Measurements from ENCODE around the gene XRCC3. TPM values are rescaled to one million over a fixed set of nuclear protein-coding genes. Genes with fewer than 3 reads are reported as not detected.

The XRCC3 gene
- total RNA-seq, 1 donor from 2014 or later = 5.2 TPM

DNA sequence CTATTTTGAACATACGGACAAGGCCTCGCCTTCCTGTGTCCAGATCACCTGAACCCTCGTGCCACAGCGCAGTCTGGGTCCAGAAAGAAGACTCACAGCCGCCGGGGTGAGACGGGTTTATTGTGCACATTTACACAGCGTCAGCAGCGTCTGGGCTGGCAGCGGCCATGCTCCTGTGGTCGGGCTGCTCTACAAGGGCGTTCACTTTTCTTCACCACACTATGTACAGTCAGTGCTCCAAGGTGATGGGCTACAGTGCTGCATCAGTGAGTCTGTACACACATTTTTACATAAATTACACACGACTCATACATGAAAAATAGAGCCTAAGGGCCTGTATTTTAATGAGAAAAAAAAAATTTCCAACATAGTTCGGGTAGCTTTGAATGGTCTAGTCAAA is 18.4 kb upstream of the XRCC3 start:
- Histone ChIP-seq H3K79me2 (ENCODE audit: insufficient read depth, low read length) (no peaks in the 10 kb centered on the region), H2AFZ (ENCODE audit: low read depth, low read length) (no peak overlapping the region), H3K27me3 (ENCODE audit: insufficient read depth, low read length) (no peaks in the 10 kb centered on the region), H4K20me1 (ENCODE audit: insufficient read depth, low read length) (peaks cover 47% of the 10 kb centered on the region), H3K36me3 (ENCODE audit: insufficient read depth, low read length) (peaks cover 16% of the 10 kb centered on the region), H3K4me3 (ENCODE audit: insufficient read depth, low read depth, low read length) (no peak overlapping the region), H3K27ac (ENCODE audit: low read depth, low read length) (no peak overlapping the region), H3K9ac (ENCODE audit: low read length) (no peak overlapping the region), H3K9me3 (ENCODE audit: insufficient read depth, low read depth, low read length) (no peaks in the 10 kb centered on the region), H3K4me2 (ENCODE audit: low read length) (no peak overlapping the region), H3K4me1 (ENCODE audit: insufficient read depth, low read length) (no peaks in the 10 kb centered on the region)
- H3K4me3 Mint-ChIP-seq (ENCODE audit: unreplicated experiment) = no peak overlapping the region
- no peaks in the 10 kb centered on the region for H3K9me3 Mint-ChIP-seq (ENCODE audit: unreplicated experiment)
- peaks cover 37% of the 10 kb centered on the region for H3K36me3 Mint-ChIP-seq (ENCODE audit: low read depth, unreplicated experiment)
- DNase-seq (ENCODE audit: low read depth) = peak; percentile 21
- H3K27ac Mint-ChIP-seq (ENCODE audit: unreplicated experiment) = no peak overlapping the region
- H3K4me1 Mint-ChIP-seq (ENCODE audit: low read depth, unreplicated experiment) = peaks cover 2% of the 10 kb centered on the region
- no peak for FAIRE-seq
- TF ChIP-seq CTCF (IDR thresholded peaks at IDR 0.05; ENCODE audit: insufficient read depth, low read depth, low read length) = no peak
- no peak for TF ChIP-seq EZH2 (IDR thresholded peaks at IDR 0.05; ENCODE audit: insufficient read depth, low read length)
- no peaks in the 10 kb centered on the region for H3K27me3 Mint-ChIP-seq (ENCODE audit: low read depth, unreplicated experiment)

- no peaks in the 10 kb centered on the region for H3K9me3 ChIP-seq (ENCODE audit: insufficient read depth, low read depth, low read length)
- Mint-ChIP-seq H3K27me3 (ENCODE audit: low read depth, unreplicated experiment) (no peaks in the 10 kb centered on the region), H3K4me1 (ENCODE audit: low read depth, unreplicated experiment) (peaks cover 2% of the 10 kb centered on the region), H3K36me3 (ENCODE audit: low read depth, unreplicated experiment) (peaks cover 41% of the 10 kb centered on the region), H3K4me3 (ENCODE audit: unreplicated experiment) (peak overlapping the region; percentile 60), H3K27ac (ENCODE audit: unreplicated experiment) (no peak overlapping the region), H3K9me3 (ENCODE audit: unreplicated experiment) (no peaks in the 10 kb centered on the region)
- peaks cover 19% of the 10 kb centered on the region for H3K36me3 ChIP-seq (ENCODE audit: insufficient read depth, low read length)
- no peaks in the 10 kb centered on the region for H3K27me3 ChIP-seq (ENCODE audit: insufficient read depth, low read length)
- H3K27ac ChIP-seq (ENCODE audit: low read depth, low read length) = no peak overlapping the region
- DNase-seq (ENCODE audit: low read depth) = no peak
- no peak overlapping the region for H2AFZ ChIP-seq (ENCODE audit: low read depth, low read length)
- no peaks in the 10 kb centered on the region for H3K4me1 ChIP-seq (ENCODE audit: insufficient read depth, low read length)
- H4K20me1 ChIP-seq (ENCODE audit: insufficient read depth, low read length) = peaks cover 52% of the 10 kb centered on the region
- no peak overlapping the region for H3K4me2 ChIP-seq (ENCODE audit: low read length)
- H3K9ac ChIP-seq (ENCODE audit: low read length) = no peak overlapping the region
- no peak overlapping the region for H3K4me3 ChIP-seq (ENCODE audit: insufficient read depth, low read depth, low read length)
- TF ChIP-seq CTCF (IDR thresholded peaks at IDR 0.05; ENCODE audit: insufficient read depth, low read depth, low read length) (no peak), EZH2 (IDR thresholded peaks at IDR 0.05; ENCODE audit: insufficient read depth, low read length) (no peak)
- H3K79me2 ChIP-seq (ENCODE audit: insufficient read depth, low read length) = no peaks in the 10 kb centered on the region
- FAIRE-seq = no peak
These were observed 17.8 kb upstream of the XRCC3 start for GRCh38 chr14:103732868-103733620.
